Activated T-helper 9 cell treated with anti-CD3 and anti-CD28 coated beads, Interleukin-2, amount 50 U/mL, for 16 hours (primary cell): Measurements from ENCODE around the gene DAGLB.
"Not testable (repeated sequence)": the region's sequence is repeated elsewhere in the genome, so short reads cannot be mapped to it uniquely, and the experiment has no call there.

Source experiments
- DNase-seq: peaks from one replicate; pipeline ENCODE4 v3.0.0-alpha.2; 2020; ENCODE audit warnings: low read depth

DAGLB gene

DNA sequence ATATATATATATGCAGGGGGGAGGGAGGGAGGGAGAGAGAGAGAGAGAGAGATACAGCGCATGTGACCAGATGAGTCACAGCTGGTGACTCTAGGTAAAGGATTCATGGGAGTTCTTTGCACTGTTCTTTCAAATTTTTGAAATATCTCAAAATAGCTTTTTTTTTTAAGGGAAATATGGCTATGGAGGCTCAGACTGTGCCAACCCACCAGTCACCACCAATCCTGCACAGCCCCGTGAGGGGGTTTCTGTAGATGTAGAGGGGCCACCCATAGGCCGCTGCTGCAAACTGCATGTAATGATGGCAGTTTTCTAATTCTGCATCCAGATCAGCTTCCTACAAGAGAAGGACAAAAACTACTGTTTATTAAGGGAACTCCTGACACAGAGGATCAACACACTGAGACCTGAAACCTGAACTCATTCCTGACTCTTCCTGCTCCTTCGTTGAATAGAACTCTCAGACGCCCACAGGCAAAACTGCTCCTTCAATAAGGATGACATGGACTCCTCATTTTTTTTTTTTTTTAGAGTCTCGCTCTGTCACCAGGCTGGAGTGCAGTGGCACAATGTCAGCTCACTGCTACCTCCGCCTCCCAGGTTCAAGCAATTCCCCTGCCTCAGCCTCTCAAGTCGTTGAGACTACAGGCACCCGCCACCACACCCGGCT is 17.3 kb downstream of the DAGLB start:
- no peak for DNase-seq

DNA sequence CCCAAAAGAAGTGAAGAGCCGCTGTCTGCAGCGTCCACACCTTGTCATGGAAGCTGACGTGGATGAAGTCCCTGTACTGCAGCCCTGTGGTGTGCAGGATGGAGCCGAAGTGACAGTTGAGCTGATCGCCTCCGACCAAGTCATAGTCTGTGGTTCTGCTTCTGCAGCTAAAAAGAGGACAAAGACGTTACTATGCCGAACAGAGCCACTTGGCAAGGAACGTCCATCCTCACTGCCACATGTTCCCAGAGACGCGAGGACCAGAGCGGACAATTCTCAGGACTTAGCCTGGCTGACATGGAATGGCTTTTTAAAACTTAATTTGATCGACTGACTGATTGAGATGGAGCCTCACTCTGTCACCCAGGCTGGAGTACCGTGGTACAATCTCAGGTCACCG is 21.8 kb downstream of the DAGLB start:
- no peak for DNase-seq

GRCh38 chr7:6423942-6424701 is 23.6 kb downstream of the DAGLB start:
- no peak for DNase-seq

DNA sequence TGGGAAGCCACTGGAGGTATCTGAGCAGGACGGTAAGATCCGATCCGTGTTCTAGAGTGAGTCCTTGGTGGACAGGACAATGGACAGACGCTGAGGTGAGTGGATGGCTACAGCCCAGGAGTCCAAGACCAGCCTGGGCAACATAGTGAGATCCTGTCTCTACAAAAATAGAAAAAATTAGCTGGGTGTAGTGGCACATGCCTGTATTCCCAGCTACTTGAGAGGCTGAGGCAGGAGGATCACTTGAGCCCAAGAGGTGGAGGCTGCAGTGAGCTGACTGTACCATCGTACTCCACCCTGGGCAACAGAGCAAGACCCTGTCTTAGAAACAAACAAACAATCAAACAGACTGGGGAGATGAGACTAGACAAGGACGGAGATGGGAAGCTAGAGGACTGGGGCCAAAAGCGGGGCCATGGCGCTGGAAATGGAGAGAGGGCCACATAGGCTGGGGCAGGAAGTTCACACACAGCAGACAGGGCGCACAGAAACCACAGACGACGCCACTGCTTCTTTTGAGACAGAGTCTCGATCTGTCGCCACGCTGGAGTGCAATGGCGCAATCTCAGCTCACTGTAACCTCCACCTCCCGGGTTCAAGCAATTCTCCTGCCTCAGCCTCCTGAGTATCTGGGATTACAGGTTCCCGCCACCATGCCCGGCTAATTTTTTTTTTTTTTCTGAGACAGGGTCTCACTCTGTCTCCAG is 24.7 kb downstream of the DAGLB start:
- no peak for DNase-seq

GRCh38 chr7:6422095-6422494 is 25.7 kb downstream of the DAGLB start:
- DNase-seq: no peak

DNA sequence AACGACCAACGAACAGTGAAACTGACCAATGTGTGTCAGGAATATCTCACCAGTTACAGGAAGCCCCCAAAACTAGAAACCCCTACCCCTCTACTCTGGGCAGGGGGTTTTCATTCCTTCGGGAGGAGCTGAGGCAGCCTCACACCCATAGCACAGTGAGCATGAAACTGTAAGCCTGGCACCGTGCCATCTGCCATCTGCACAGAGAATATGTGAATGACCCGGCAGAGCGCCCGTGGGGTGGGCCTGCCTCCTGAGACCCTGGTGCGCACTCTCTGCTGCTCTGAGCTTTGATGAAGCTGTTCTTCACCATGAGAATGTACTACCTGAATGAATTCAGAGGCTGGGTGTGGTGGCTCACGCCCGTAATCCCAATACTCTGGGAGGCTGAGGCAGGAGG is 27.1 kb downstream of the DAGLB start:
- no peak for DNase-seq

GRCh38 chr7:6419310-6419773 is 28.4 kb downstream of the DAGLB start:
- no peak for DNase-seq

DNA sequence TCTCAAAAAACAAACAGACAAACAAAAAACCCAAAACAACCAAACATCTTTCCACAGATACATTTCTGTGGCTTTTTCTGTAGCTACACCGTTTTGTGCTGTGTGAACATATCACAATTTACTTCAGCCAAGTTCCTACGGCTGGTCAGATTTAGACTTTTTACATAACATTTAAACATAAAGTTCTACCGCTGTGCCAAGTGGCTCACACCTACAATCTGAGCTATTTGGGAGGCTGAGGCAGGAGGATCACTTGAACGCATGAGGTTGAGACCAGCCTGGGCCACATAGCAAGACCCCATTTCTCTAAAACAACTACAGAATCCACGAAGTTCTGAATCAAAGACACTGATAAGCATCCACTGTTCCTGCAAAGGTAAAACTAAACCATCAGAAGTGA is 30.3 kb downstream of the DAGLB start:
- no peak for DNase-seq

GRCh38 chr7:6416516-6417145 is 31.1 kb downstream of the DAGLB start:
- DNase-seq: no peak

GRCh38 chr7:6413637-6414036 is 34.1 kb downstream of the DAGLB start:
- no peak for DNase-seq

GRCh38 chr7:6409944-6410693 is 37.6 kb downstream of the DAGLB start:
- no peak for DNase-seq

GRCh38 chr7:6409091-6409490 is 38.7 kb downstream of the DAGLB start:
- no peak for DNase-seq

DNA sequence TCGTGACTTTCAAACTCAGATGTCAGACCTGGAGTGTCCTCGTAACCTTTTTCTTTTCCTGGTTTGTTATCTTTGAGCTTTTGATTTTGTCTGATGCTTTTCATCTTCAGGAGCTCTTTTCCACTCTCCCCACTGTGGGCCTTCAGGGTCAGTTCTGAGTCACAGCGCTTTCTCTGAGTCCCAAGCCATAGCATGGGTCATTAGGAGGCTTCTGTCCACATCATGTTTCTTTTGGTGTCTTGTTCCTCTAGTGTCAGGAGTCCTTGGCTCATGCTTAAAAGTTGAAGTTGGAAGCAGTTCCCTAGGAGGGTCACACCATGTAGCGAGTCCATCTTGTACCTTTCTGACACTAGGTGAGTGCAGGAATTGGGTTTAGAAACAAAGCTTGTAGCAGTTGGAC is 40.3 kb downstream of the DAGLB start:
- DNase-seq: no peak

DNA sequence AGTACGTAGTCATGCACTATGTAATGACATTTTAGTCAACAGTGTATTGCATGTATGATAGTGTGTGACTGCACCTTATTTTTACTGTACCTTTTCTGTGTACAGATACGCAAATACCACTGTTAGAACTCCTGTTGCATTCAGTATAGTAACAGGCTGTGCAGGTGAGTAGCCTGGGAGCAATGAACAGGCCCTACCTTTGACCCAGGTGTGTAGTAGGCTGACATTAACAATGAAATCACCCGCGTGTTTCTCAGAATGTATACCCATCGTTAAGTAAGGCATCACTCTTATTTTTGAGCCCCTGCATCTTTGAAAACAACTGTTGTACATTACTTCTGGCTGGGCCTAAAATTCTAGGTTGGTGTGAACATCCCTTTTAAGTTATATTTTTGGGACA is 41.6 kb downstream of the DAGLB start:
- no peak for DNase-seq

- DNase-seq: no peak
These were observed 43.8 kb downstream of the DAGLB start for GRCh38 chr7:6403907-6404306.

DNA sequence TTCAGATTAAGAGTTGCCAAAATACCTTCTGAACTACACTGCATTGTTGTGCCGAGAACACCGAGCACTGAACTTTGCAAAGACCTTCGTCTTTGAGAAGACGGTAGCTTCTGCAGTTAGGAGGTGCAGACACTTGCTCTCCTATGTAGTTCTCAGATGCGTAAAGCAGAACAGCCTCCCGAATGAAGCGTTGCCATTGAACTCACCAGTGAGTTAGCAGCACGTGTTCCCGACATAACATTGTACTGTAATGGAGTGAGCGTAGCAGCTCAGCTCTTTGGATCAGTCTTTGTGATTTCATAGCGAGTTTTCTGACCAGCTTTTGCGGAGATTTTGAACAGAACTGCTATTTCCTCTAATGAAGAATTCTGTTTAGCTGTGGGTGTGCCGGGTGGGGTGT is 45.0 kb downstream of the DAGLB start:
- DNase-seq: no peak

DNA sequence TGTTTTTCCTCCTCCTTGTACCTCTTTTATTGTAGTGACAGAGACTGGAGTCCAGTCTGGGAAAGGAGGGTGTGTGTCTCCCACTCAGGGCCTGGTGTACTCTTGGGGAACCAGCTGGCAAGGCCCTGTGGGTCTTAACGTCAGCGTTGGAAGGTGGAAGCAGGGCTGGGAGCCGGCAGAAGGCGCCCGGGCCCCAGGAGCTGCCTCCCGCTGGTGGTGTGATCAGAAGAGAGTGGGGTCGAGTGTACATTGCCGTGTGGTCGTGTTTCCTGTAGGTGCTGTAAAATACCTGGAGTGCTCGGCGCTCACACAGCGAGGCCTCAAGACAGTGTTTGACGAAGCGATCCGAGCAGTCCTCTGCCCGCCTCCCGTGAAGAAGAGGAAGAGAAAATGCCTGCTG is 45.7 kb downstream of the DAGLB start:
- DNase-seq: no peak

- no peak for DNase-seq
These were observed 46.2 kb downstream of the DAGLB start for GRCh38 chr7:6401536-6401935.

- DNase-seq: not testable (repeated sequence)
These were observed 47.3 kb downstream of the DAGLB start for GRCh38 chr7:6400243-6401105.

DNA sequence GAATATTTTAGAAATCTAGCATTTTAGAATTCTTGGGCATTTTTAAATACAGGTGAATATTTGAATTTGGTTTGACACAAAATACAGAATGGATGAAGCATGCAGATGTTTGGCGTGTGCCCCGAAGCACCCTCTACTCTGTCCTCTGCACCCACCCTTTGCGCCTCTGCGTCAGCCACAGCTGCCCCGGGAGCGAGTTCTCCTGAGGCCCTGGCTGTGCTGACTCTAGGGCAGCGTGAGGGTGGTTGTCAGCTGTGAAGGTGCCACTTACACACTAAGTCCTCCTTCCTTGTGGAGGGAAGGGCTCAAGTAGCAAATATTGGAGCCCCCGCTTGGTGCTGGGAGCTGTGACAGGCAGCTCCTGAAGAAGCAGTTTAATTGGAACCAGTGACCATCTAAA is 48.4 kb downstream of the DAGLB start:
- no peak for DNase-seq

DNA sequence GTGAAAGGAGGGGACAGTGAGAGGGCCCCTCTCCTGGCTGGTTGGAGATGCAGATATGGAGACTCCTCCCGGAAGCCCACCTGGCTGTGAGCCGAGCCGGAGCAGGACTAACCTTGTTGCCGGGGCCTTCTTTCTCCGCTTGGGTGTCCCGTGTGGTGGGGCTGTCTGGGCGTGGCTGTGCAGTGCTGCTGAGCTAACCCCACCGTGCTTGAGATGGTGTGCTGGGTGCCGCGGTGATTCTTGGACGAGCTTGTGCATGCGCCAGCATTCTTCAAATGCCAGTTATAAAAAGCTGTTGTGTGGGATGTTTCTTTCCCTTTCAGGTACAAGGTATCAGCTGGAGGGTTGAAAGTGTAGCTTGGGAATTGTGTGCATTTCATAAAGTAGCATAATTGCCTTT is 48.8 kb downstream of the DAGLB start:
- no peak for DNase-seq
